ENCODE data around the gene PCBP1.

GRCh38 chr2:70111752-70112591 is 24.7 kb downstream of the PCBP1 start:
- TF ChIP-seq SUZ12 (IDR thresholded peaks at IDR 0.05; ENCODE audit: extremely low read depth, insufficient read depth, insufficient read length) (no peak), YY1 (IDR thresholded peaks at IDR 0.05; ENCODE audit: insufficient read depth, insufficient read length) (no peak)

Measured in NT2/D1 (cell line).